H1 (cell line): Measurements from ENCODE around the gene ZRANB3. TPM values are rescaled to one million over a fixed set of nuclear protein-coding genes. Genes with fewer than 3 reads are reported as not detected.

Source experiments
- BACH1 ChIP-seq: IDR thresholded peaks from 2 replicates; pipeline ENCODE4 v1.6.1; 2012; ENCODE audit warnings: low read length, improper control_type of control experiment
- CHD2 ChIP-seq: IDR thresholded peaks from 2 replicates; pipeline ENCODE4 v1.6.1; 2012; ENCODE audit warnings: low read length, improper control_type of control experiment
- CREB1 ChIP-seq: IDR thresholded peaks from 2 replicates; pipeline ENCODE4 v1.6.1; 2012; ENCODE audit warnings: inconsistent platforms
- HDAC2 ChIP-seq, 2 experiments: fragments of 300-600 bp in 1 of 2; sonication (generic) in 1 of 2; IDR thresholded peaks; 2 replicates each; pipeline ENCODE4 v1.6.1; 2011 to 2012; ENCODE audit warnings: low read depth in 2 of 2, low read length in 2 of 2, mild to moderate bottlenecking in 2 of 2, moderate library complexity in 2 of 2, borderline replicate concordance in 1 of 2, inconsistent platforms in 1 of 2
- SP2 ChIP-seq: IDR thresholded peaks from 2 replicates; pipeline ENCODE4 v1.6.1; 2012; ENCODE audit warnings: mild to moderate bottlenecking, low read length, inconsistent platforms
- polyA plus RNA-seq, 7 experiments: library from polyadenylated mRNA; depleted of rRNA in 3 of 7; stranded (reverse) in 5 of 7; unstranded in 2 of 7; fragments of >200 nt in 5 of 7; fragments of 200-250 nt in 2 of 7; gene quantifications; 1 replicate in 5 of 7; 2 replicates in 1 of 7; 4 replicates in 1 of 7; pipeline versions ENCODE4 v1.2.1 to v1.2.3, GENCODE V29; 2011 to 2013; ENCODE audit warnings: missing spikeins in 2 of 7, mixed read lengths in 2 of 7
- total RNA-seq: library from RNA; stranded (reverse); fragmentation: NEBNext Ultra II Directional; extraction: Animal tissue kit (Norgen Biotek cat#: 25700); gene quantifications from 2 replicates; pipeline ENCODE4 v1.2.1, GENCODE V29; 2021
- TF ChIP-seq, protein P1 (sequence below): IDR thresholded peaks from 2 replicates; pipeline ENCODE4 v1.6.1; 2012; ENCODE audit warnings: low read length, inconsistent platforms

The ZRANB3 gene
- total and polyA plus RNA-seq, 2 of the 8 experiments (the other 6 are each of a cell fraction or from before 2014, with no cell fraction given): 4.5 to 19.3 TPM

DNA sequence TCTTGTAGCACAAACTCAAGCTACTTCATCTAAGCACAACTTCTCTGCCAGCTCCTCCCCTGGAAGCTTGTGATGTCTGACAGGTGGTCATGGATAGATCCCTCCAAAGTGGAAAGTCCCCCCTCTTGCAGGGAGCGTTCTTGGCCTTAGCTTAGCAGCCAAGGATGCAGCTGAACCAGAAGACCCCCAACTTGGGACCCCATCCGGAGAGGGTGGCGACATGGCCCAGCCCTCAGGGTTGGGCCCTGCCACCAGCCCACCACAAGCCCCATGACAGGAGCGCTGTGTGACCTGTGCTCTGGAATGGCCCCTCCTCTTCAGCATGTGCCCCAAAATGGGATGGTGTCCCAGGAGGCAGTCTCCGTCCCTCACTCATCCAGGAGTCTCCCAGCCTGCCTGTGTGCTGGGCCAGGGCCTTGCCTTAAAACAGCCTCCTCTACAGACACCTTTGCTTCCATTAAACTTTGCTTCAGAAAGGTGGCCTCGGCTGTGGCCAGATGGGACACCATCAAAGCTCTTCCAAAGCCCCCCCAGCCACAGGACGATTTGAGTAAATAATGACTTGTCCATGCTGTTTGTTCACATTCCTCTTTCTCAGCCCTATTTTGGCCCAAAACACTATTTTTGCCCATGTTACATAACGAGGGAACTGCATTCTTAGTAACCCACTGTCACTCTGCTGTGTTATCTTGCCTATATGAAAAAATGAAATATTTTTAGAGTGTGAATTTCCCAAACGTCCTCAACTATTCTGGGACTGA lies 356.8 kb downstream of the ZRANB3 start (continued):
- TF ChIP-seq, protein P1, sequence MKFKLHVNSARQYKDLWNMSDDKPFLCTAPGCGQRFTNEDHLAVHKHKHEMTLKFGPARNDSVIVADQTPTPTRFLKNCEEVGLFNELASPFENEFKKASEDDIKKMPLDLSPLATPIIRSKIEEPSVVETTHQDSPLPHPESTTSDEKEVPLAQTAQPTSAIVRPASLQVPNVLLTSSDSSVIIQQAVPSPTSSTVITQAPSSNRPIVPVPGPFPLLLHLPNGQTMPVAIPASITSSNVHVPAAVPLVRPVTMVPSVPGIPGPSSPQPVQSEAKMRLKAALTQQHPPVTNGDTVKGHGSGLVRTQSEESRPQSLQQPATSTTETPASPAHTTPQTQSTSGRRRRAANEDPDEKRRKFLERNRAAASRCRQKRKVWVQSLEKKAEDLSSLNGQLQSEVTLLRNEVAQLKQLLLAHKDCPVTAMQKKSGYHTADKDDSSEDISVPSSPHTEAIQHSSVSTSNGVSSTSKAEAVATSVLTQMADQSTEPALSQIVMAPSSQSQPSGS: no peak
- TF ChIP-seq SP2 (no peak), HDAC2 (IDR thresholded peaks at IDR 0.05; ENCODE audit: borderline replicate concordance in 1 of 2, low read depth in 2 of 2, low read length in 2 of 2) (no peak), BACH1 (no peak), CHD2 (no peak), CREB1 (no peak)
